HepG2 (cell line): Measurements from ENCODE around the gene GNG12. TPM values are rescaled to one million over a fixed set of nuclear protein-coding genes. Genes with fewer than 3 reads are reported as not detected.

Experiments
- CBX5 ChIP-seq: sonication (generic); formaldehyde crosslinking; IDR thresholded peaks from 2 replicates; pipeline ENCODE4 v1.4.0; 2020; ENCODE audit warnings: missing genetic modification reagents, borderline replicate concordance
- GZF1 ChIP-seq: sonication (generic); formaldehyde crosslinking; IDR thresholded peaks from 2 replicates; pipeline ENCODE4 v1.5.1; 2020; ENCODE audit warnings: mild to moderate bottlenecking, missing genetic modification reagents
- HIVEP1 ChIP-seq: sonication (generic); formaldehyde crosslinking; IDR thresholded peaks from 2 replicates; pipeline ENCODE4 v1.4.0; 2020; ENCODE audit warnings: mild to moderate bottlenecking, missing genetic modification reagents
- HMGA1 ChIP-seq: sonication (generic); formaldehyde crosslinking; conservative IDR thresholded peaks from 2 replicates; pipeline ENCODE4 v1.4.0; 2020; ENCODE audit warnings: missing genetic modification reagents
- HNRNPL ChIP-seq: fragments of 200-400 bp; formaldehyde crosslinking; IDR thresholded peaks from 2 replicates; pipeline ENCODE4 v1.6.1; 2017; ENCODE audit warnings: mild to moderate bottlenecking, low read depth, low read length
- NFE2L2 ChIP-seq: fragments of 150-350 bp; IDR thresholded peaks from 2 replicates; pipeline ENCODE4 v1.6.1; 2014; ENCODE audit warnings: low read length
- NFKB2 ChIP-seq: sonication (generic); formaldehyde crosslinking; IDR thresholded peaks from 2 replicates; pipeline ENCODE4 v1.4.0; 2020; ENCODE audit warnings: missing genetic modification reagents, borderline replicate concordance
- PPARG ChIP-seq: conservative IDR thresholded peaks from 2 replicates; pipeline ENCODE4 v1.6.1; 2016; ENCODE audit warnings: missing biosample characterization, missing genetic modification reagents
- RBFOX2 ChIP-seq: fragments of 200-400 bp; formaldehyde crosslinking; IDR thresholded peaks from 2 replicates; pipeline ENCODE4 v1.6.1; 2017; ENCODE audit warnings: low read depth, mild to moderate bottlenecking, low read length
- REXO4 ChIP-seq: sonication (generic); formaldehyde crosslinking; IDR thresholded peaks from 2 replicates; pipeline ENCODE4 v1.8.0; 2022; ENCODE audit warnings: missing genetic modification reagents, mild to moderate bottlenecking, borderline replicate concordance
- ZBTB25 ChIP-seq: IDR thresholded peaks from 2 replicates; pipeline ENCODE4 v1.6.1; 2018; ENCODE audit warnings: missing genetic modification reagents
- ZFP36L1 ChIP-seq: sonication (generic); formaldehyde crosslinking; IDR thresholded peaks from 2 replicates; pipeline ENCODE4 v1.8.0; 2022; ENCODE audit warnings: mild to moderate bottlenecking, missing genetic modification reagents, moderate library complexity
- ZKSCAN1 ChIP-seq: fragments of 150-350 bp; IDR thresholded peaks from 2 replicates; pipeline ENCODE4 v1.6.1; 2014; ENCODE audit warnings: low read length
- ZNF281 ChIP-seq: sonication (generic); formaldehyde crosslinking; IDR thresholded peaks from 2 replicates; pipeline ENCODE4 v1.4.0; 2020; ENCODE audit warnings: missing genetic modification reagents, borderline replicate concordance
- ZNF614 ChIP-seq: IDR thresholded peaks from 2 replicates; pipeline ENCODE4 v1.6.1; 2018; ENCODE audit warnings: missing biosample characterization, missing genetic modification reagents, inconsistent platforms, borderline replicate concordance
- ZNF720 ChIP-seq: sonication (generic); formaldehyde crosslinking; IDR thresholded peaks from 2 replicates; pipeline ENCODE4 v1.4.0; 2020; ENCODE audit warnings: missing genetic modification reagents
- ZSCAN25 ChIP-seq: sonication (generic); formaldehyde crosslinking; IDR thresholded peaks from 2 replicates; pipeline ENCODE4 v1.8.0; 2022; ENCODE audit warnings: mild to moderate bottlenecking, missing genetic modification reagents
- polyA plus RNA-seq, 8 experiments: library from polyadenylated mRNA; depleted of rRNA in 3 of 8; stranded (reverse) in 7 of 8; unstranded in 1 of 8; fragments of >200 nt; fragmentation: Illumina TruSeq in 4 of 8; extraction: Trizol in 4 of 8; gene quantifications; 2 replicates each; pipeline versions ENCODE4 v1.2.1 to v1.2.3, GENCODE V29; 2011 to 2016; ENCODE audit warnings: low read depth in 4 of 8, missing spikeins in 1 of 8, mixed read lengths in 1 of 8; ENCODE audit not compliant: insufficient read depth in 1 of 8
- total RNA-seq, 5 experiments: library from RNA; depleted of rRNA; stranded (reverse); fragments of >200 nt; fragmentation: Illumina TruSeq; extraction: Trizol; gene quantifications; 2 replicates each; pipeline ENCODE4 v1.2.3, GENCODE V29; 2016; ENCODE audit warnings: low read depth in 1 of 5
- TF ChIP-seq, protein P1 (sequence below): sonication (generic); formaldehyde crosslinking; IDR thresholded peaks from 2 replicates; pipeline ENCODE4 v1.4.0; 2020; ENCODE audit warnings: mild to moderate bottlenecking, low read depth, missing genetic modification reagents
- TF ChIP-seq, protein P2 (sequence below): sonication (generic); formaldehyde crosslinking; IDR thresholded peaks from 2 replicates; pipeline ENCODE4 v1.5.0; 2020; ENCODE audit warnings: mild to moderate bottlenecking, missing genetic modification reagents
- TF ChIP-seq, protein P3 (sequence below): sonication (generic); formaldehyde crosslinking; conservative IDR thresholded peaks from 2 replicates; pipeline ENCODE4 v1.4.0; 2020; ENCODE audit warnings: missing genetic modification reagents

Gene GNG12
- total and polyA plus RNA-seq, 2 of the 13 experiments (the other 11 are each of a cell fraction or from before 2014, with no cell fraction given): 0.11 TPM

DNA sequence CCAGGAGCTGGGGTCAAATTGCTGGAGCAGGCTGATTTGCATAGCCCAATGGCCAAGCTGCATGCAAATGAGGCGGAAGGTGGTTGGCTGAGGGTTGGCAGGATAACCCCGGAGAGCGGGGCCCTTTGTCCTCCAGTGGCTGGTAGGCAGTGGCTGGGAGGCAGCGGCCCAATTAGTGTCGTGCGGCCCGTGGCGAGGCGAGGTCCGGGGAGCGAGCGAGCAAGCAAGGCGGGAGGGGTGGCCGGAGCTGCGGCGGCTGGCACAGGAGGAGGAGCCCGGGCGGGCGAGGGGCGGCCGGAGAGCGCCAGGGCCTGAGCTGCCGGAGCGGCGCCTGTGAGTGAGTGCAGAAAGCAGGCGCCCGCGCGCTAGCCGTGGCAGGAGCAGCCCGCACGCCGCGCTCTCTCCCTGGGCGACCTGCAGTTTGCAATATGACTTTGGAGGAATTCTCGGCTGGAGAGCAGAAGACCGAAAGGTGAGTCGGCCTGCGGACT, 148.2 kb downstream of the GNG12 start, which contains the start of gene GADD45A (continued):
- TF ChIP-seq, protein P1, sequence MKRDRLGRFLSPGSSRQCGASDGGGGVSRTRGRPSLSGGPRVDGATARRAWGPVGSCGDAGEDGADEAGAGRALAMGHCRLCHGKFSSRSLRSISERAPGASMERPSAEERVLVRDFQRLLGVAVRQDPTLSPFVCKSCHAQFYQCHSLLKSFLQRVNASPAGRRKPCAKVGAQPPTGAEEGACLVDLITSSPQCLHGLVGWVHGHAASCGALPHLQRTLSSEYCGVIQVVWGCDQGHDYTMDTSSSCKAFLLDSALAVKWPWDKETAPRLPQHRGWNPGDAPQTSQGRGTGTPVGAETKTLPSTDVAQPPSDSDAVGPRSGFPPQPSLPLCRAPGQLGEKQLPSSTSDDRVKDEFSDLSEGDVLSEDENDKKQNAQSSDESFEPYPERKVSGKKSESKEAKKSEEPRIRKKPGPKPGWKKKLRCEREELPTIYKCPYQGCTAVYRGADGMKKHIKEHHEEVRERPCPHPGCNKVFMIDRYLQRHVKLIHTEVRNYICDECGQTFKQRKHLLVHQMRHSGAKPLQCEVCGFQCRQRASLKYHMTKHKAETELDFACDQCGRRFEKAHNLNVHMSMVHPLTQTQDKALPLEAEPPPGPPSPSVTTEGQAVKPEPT (CRISPR knock-in tag): peak; percentile 11; the same call in 1 of the 2 replicates
- TF ChIP-seq HMGA1 (no peak), RBFOX2 (peak; percentile 98), HIVEP1 (CRISPR knock-in tag) (no peak), ZSCAN25 (0 out of 2 replicates have a peak, but pooled peaks have one; percentile 61), ZKSCAN1 (no peak), NFKB2 (peak; percentile 94; the same call in 1 of the 2 replicates), ZNF720 (CRISPR knock-in tag) (no peak), NFE2L2 (peak; percentile 9; the same call in 1 of the 2 replicates), REXO4 (CRISPR knock-in tag) (no peak), PPARG (CRISPR knock-in tag) (peak; percentile 74), HNRNPL (peak; percentile 66; the same call in 1 of the 2 replicates), ZFP36L1 (CRISPR knock-in tag) (peak; percentile 85), ZNF281 (CRISPR knock-in tag) (peak; percentile 44; the same call in 1 of the 2 replicates), GZF1 (CRISPR knock-in tag) (no peak), CBX5 (CRISPR knock-in tag) (peak; percentile 28; the same call in 1 of the 2 replicates), ZBTB25 (CRISPR knock-in tag) (peak; percentile 66; the same call in 1 of the 2 replicates), ZNF614 (peak; percentile 80; the same call in 1 of the 2 replicates)
- TF ChIP-seq, protein P2, sequence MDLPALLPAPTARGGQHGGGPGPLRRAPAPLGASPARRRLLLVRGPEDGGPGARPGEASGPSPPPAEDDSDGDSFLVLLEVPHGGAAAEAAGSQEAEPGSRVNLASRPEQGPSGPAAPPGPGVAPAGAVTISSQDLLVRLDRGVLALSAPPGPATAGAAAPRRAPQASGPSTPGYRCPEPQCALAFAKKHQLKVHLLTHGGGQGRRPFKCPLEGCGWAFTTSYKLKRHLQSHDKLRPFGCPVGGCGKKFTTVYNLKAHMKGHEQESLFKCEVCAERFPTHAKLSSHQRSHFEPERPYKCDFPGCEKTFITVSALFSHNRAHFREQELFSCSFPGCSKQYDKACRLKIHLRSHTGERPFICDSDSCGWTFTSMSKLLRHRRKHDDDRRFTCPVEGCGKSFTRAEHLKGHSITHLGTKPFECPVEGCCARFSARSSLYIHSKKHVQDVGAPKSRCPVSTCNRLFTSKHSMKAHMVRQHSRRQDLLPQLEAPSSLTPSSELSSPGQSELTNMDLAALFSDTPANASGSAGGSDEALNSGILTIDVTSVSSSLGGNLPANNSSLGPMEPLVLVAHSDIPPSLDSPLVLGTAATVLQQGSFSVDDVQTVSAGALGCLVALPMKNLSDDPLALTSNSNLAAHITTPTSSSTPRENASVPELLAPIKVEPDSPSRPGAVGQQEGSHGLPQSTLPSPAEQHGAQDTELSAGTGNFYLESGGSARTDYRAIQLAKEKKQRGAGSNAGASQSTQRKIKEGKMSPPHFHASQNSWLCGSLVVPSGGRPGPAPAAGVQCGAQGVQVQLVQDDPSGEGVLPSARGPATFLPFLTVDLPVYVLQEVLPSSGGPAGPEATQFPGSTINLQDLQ (CRISPR knock-in tag): no peak; the same call in 1 of the 2 replicates
- TF ChIP-seq, protein P3, sequence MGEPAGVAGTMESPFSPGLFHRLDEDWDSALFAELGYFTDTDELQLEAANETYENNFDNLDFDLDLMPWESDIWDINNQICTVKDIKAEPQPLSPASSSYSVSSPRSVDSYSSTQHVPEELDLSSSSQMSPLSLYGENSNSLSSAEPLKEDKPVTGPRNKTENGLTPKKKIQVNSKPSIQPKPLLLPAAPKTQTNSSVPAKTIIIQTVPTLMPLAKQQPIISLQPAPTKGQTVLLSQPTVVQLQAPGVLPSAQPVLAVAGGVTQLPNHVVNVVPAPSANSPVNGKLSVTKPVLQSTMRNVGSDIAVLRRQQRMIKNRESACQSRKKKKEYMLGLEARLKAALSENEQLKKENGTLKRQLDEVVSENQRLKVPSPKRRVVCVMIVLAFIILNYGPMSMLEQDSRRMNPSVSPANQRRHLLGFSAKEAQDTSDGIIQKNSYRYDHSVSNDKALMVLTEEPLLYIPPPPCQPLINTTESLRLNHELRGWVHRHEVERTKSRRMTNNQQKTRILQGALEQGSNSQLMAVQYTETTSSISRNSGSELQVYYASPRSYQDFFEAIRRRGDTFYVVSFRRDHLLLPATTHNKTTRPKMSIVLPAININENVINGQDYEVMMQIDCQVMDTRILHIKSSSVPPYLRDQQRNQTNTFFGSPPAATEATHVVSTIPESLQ (CRISPR knock-in tag): no peak
